ENCODE measurements around the gene GNA12.

- TF ChIP-seq, protein P1, sequence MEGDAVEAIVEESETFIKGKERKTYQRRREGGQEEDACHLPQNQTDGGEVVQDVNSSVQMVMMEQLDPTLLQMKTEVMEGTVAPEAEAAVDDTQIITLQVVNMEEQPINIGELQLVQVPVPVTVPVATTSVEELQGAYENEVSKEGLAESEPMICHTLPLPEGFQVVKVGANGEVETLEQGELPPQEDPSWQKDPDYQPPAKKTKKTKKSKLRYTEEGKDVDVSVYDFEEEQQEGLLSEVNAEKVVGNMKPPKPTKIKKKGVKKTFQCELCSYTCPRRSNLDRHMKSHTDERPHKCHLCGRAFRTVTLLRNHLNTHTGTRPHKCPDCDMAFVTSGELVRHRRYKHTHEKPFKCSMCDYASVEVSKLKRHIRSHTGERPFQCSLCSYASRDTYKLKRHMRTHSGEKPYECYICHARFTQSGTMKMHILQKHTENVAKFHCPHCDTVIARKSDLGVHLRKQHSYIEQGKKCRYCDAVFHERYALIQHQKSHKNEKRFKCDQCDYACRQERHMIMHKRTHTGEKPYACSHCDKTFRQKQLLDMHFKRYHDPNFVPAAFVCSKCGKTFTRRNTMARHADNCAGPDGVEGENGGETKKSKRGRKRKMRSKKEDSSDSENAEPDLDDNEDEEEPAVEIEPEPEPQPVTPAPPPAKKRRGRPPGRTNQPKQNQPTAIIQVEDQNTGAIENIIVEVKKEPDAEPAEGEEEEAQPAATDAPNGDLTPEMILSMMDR (conservative IDR thresholded peaks at IDR 0.05; ENCODE audit: low read depth, low read length): no peak
- no peak for TF ChIP-seq EZH2 (IDR thresholded peaks at IDR 0.05; ENCODE audit: low read length, unreplicated experiment)
These were observed 32.1 kb upstream of the GNA12 start for GRCh38 chr7:2876031-2876731.

All from PC-3 (cell line).